DND-41 (cell line): ENCODE results near the gene NARF.

Source experiments
- EZH2 ChIP-seq: IDR thresholded peaks from 3 replicates; pipeline ENCODE4 v1.6.1; 2012; ENCODE audit warnings: borderline replicate concordance, low read depth, mild to moderate bottlenecking, moderate library complexity, low read length, inconsistent platforms; ENCODE audit not compliant: severe bottlenecking
- TF ChIP-seq, protein P1 (sequence below): IDR thresholded peaks from 2 replicates; pipeline ENCODE4 v1.5.1; 2012; ENCODE audit warnings: borderline replicate concordance, low read length, moderate library complexity, mild to moderate bottlenecking; ENCODE audit not compliant: poor library complexity, severe bottlenecking; ENCODE audit errors: extremely low read depth

DNA sequence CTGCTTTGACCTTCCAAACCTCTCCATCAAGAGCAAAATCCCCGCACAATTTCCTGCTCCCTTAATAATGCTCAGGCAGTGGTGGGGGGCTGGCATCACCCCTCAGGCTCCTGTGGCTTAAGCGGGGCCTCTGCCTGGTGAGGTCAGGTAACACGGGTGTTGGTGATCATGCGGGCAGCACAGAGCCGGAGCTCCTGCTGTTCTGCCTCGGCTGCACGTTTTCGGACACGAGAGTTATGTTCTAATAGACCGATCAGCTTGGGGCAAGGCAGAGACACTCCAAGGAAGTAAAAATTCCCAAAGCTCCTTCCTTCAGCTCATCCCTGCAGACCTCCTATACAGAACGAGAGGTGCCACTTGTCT, 6.0 kb downstream of the NARF start:
- TF ChIP-seq EZH2: no peak
- TF ChIP-seq, protein P1, sequence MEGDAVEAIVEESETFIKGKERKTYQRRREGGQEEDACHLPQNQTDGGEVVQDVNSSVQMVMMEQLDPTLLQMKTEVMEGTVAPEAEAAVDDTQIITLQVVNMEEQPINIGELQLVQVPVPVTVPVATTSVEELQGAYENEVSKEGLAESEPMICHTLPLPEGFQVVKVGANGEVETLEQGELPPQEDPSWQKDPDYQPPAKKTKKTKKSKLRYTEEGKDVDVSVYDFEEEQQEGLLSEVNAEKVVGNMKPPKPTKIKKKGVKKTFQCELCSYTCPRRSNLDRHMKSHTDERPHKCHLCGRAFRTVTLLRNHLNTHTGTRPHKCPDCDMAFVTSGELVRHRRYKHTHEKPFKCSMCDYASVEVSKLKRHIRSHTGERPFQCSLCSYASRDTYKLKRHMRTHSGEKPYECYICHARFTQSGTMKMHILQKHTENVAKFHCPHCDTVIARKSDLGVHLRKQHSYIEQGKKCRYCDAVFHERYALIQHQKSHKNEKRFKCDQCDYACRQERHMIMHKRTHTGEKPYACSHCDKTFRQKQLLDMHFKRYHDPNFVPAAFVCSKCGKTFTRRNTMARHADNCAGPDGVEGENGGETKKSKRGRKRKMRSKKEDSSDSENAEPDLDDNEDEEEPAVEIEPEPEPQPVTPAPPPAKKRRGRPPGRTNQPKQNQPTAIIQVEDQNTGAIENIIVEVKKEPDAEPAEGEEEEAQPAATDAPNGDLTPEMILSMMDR: no peak
